ENCODE measurements around the gene DHRS7. TPM values are rescaled to one million over a fixed set of nuclear protein-coding genes. Genes with fewer than 3 reads are reported as not detected.
A peak's percentile ranks its signal among the peaks of the same experiment; 100 is the strongest.

Gene DHRS7
- total RNA-seq, 6 experiments from 2014 or later, result 50.0 to 75.0 (median 54.1) TPM

GRCh38 chr14:60125918-60126317 is 39.3 kb downstream of the DHRS7 start:
- peak; percentile 5 for DNase-seq
- Mint-ChIP-seq H3K36me3 (ENCODE audit: low read depth) (peaks cover 72% of the 10 kb centered on the region), H3K27ac (no peak overlapping the region), H3K27me3 (ENCODE audit: insufficient read depth) (peaks cover 3% of the 10 kb centered on the region; the same call in 1 of the 2 replicates), H3K9me3 (no peaks in the 10 kb centered on the region), H3K4me1 (ENCODE audit: low read depth) (peaks cover 11% of the 10 kb centered on the region; the same call in 1 of the 2 replicates), H3K4me3 (no peak overlapping the region)
- TF ChIP-seq CTCF (IDR thresholded peaks at IDR 0.05), result no peak

GRCh38 chr14:60116181-60116580 is 49.0 kb downstream of the DHRS7 start:
- Mint-ChIP-seq H3K36me3 (ENCODE audit: low read depth) (peaks cover 32% of the 10 kb centered on the region), H3K4me1 (ENCODE audit: low read depth) (peaks cover 14% of the 10 kb centered on the region), H3K4me3 (no peak overlapping the region), H3K9me3 (no peaks in the 10 kb centered on the region), H3K27ac (peak overlapping the region; percentile 19; the same call in 1 of the 2 replicates), H3K27me3 (ENCODE audit: insufficient read depth) (no peaks in the 10 kb centered on the region)
- no peak for TF ChIP-seq CTCF (IDR thresholded peaks at IDR 0.05)
- DNase-seq, result no peak

DNA sequence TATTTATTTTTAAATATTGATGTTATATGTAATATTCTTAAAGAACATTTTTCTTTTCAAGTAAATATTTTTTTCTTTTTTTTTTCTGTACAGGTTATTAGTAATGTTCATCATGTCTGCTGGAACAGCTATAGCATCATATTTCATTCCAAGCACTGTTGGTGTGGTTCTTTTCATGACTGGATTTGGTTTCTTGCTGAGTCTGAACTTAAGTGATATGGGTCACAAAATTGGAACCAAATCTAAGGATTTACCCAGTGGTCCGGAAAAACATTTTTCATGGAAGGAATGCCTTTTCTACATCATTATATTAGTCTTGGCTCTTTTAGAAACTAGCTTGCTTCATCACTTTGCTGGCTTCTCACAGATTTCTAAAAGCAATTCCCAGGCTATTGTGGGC is 50.3 kb downstream of the DHRS7 start:
- Mint-ChIP-seq H3K27ac (0 out of 2 replicates have a peak overlapping the region, but pooled peaks have one; percentile 24), H3K36me3 (ENCODE audit: low read depth) (peaks cover 35% of the 10 kb centered on the region), H3K4me1 (ENCODE audit: low read depth) (peaks cover 14% of the 10 kb centered on the region), H3K9me3 (no peaks in the 10 kb centered on the region), H3K27me3 (ENCODE audit: insufficient read depth) (no peaks in the 10 kb centered on the region), H3K4me3 (no peak overlapping the region)
- no peak for TF ChIP-seq CTCF (IDR thresholded peaks at IDR 0.05)
- DNase-seq, result no peak

DNA sequence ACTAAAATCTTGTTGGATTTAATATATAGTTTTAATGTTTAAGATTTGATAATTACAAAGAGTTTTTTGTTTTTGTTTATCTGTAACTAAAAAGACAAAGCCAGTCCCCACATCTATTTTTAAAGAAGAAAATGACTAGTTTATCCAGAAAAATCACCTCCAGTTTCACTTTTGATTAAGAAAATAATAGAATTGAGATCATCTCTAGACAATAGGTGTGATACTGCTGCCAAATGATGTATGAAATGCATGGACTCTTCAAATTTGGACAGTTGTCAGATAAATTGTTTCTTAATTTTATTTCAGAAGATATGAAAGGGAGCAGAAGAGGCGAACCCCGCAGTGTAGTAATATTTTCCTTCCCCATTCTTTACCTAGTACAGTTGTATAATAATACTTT is 53.5 kb downstream of the DHRS7 start:
- no peak overlapping the region for H3K4me3 Mint-ChIP-seq
- peaks cover 14% of the 10 kb centered on the region for H3K4me1 Mint-ChIP-seq (ENCODE audit: low read depth)
- no peak overlapping the region for H3K27ac Mint-ChIP-seq
- DNase-seq, result no peak
- TF ChIP-seq CTCF (IDR thresholded peaks at IDR 0.05), result no peak
- no peaks in the 10 kb centered on the region; the same call in 1 of the 2 replicates for H3K27me3 Mint-ChIP-seq (ENCODE audit: insufficient read depth)
- peaks cover 28% of the 10 kb centered on the region for H3K36me3 Mint-ChIP-seq (ENCODE audit: low read depth)
- H3K9me3 Mint-ChIP-seq, result no peaks in the 10 kb centered on the region

- no peak overlapping the region for H3K4me3 Mint-ChIP-seq
- peaks cover 1% of the 10 kb centered on the region for H3K27me3 Mint-ChIP-seq (ENCODE audit: insufficient read depth)
- DNase-seq, result no peak
- H3K9me3 Mint-ChIP-seq, result no peaks in the 10 kb centered on the region
- TF ChIP-seq CTCF (IDR thresholded peaks at IDR 0.05), result no peak
- H3K36me3 Mint-ChIP-seq (ENCODE audit: low read depth), result peaks cover 24% of the 10 kb centered on the region
- peaks cover 32% of the 10 kb centered on the region for H3K4me1 Mint-ChIP-seq (ENCODE audit: low read depth)
- peak overlapping the region; percentile 21; the same call in 1 of the 2 replicates for H3K27ac Mint-ChIP-seq
These were observed 57.7 kb downstream of the DHRS7 start for GRCh38 chr14:60107477-60107876.

DNA sequence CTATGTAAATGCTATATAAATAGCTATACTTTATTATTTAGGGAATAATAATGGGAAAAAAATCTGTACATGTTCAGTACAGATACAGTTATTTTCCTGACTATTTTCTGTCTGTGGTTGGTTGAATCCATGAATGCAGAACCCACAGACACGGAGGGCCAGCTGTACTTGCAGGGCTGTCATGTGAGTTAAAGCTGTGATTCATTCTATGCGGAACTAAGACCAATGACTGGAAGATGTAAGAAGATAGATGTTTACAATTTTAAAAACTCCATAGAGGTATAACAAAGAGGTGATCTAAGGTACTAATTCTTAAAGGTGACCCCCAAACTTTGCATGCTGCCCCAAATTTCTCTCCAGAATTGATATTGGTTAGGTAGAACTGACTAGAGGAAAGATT is 58.9 kb downstream of the DHRS7 start:
- no peak for TF ChIP-seq CTCF (IDR thresholded peaks at IDR 0.05)
- no peak overlapping the region for H3K4me3 Mint-ChIP-seq
- no peaks in the 10 kb centered on the region for H3K9me3 Mint-ChIP-seq
- H3K27ac Mint-ChIP-seq, result peak overlapping the region; percentile 52; the same call in 1 of the 2 replicates
- peaks cover 24% of the 10 kb centered on the region for H3K36me3 Mint-ChIP-seq (ENCODE audit: low read depth)
- DNase-seq, result peak; percentile 41
- H3K27me3 Mint-ChIP-seq (ENCODE audit: insufficient read depth), result peaks cover 1% of the 10 kb centered on the region
- H3K4me1 Mint-ChIP-seq (ENCODE audit: low read depth), result peaks cover 44% of the 10 kb centered on the region
